ENCODE results near the gene CPNE7.
"Not testable (repeated sequence)": the region's sequence is repeated elsewhere in the genome, so short reads cannot be mapped to it uniquely, and the experiment has no call there.

The CPNE7 gene

GRCh38 chr16:89623511-89624261, 48.1 kb downstream of the CPNE7 start:
- no peak for DNase-seq (ENCODE audit: low spot score)

- no peak for DNase-seq (ENCODE audit: low spot score)
Observed at GRCh38 chr16:89624777-89625761, 49.5 kb downstream of the CPNE7 start.

- DNase-seq (ENCODE audit: low spot score), result no peak
Observed at GRCh38 chr16:89629827-89630610, 54.5 kb downstream of the CPNE7 start.

DNA sequence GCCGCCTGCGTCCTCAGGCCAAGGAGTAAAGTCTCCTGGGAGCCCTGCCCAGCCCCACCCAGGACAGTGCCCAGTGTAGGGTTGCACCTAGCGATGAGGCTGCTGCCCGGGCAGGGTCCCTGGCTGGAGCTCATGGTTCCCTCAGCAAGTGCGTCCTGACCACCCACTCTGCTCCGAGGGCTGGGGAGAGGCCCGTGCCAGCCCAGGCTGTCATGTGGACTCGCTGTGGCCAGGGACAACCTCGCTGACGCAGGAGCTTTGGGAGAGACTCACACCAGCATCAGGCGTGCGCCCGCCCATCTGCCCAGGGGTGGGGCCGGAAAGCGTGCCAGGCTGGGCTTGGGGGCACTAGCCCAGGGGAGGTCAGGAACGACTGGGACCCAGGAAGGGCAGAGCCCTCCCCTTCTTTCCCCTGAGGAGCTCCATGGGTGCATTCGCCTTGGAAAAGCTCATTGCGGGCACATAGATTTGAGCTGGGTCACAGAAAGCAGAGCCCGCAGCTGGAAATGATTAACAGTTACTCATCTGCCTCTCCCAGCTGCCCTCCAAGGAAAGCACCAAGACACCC, 57.6 kb downstream of the CPNE7 start:
- DNase-seq (ENCODE audit: low spot score), result no peak

DNA sequence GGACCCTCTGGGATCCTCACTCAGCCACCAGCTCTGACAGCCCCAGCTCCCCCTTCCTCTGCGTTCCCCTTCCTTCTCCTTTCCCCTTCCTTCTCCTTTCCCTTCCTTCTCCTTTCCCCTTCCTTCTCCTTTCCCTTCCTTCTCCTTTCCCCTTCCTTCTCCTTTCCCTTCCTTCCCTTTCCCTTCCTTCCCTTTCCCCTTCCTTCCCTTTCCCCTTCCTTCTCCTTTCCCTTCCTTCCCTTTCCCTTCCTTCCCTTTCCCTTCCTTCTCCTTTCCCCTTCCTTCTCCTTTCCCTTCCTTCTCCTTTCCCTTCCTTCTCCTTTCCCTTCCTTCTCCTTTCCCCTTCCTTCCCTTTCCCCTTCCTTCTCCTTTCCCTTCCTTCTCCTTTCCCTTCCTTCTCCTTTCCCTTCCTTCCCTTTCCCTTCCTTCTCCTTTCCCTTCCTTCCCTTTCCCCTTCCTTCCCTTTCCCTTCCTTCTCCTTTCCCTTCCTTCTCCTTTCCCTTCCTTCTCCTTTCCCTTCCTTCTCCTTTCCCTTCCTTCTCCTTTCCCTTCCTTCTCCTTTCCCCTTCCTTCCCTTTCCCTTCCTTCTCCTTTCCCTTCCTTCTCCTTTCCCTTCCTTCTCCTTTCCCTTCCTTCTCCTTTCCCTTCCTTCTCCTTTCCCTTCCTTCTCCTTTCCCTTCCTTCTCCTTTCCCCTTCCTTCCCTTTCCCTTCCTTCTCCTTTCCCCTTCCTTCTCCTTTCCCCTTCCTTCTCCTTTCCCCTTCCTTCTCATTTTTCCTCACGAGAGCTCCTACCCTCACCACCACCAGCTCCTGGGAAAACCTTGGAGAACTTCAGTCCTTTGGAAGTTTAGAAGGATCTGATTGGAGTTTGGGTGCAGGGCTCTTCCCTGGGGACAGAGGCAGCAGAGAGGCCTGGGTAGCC, 59.2 kb downstream of the CPNE7 start:
- DNase-seq (ENCODE audit: low spot score), result not testable (repeated sequence)

GRCh38 chr16:89636663-89637062, 61.1 kb downstream of the CPNE7 start:
- no peak for DNase-seq (ENCODE audit: low spot score)

DNA sequence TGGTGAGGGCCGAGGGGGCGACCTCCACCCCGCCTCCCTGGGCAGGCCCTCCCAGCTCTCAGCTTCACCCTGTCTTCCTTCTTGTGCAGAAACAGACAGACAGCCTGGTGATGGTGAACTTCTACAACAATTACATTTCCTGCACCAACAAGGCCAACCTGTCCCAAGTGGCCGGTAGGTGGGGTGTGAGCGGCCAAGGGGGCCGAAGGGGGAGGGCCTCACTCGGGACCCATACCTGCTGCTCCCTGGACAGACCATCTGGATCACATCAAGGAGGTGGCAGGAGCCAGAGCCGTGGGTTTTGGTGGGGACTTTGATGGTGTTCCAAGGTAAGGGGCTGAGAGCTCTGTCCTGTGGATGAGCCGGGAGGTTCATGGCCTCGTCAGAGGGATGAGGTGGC, 61.8 kb downstream of the CPNE7 start:
- no peak for DNase-seq (ENCODE audit: low spot score)

- no peak for DNase-seq (ENCODE audit: low spot score)
Observed at GRCh38 chr16:89638455-89638854, 62.9 kb downstream of the CPNE7 start.

- DNase-seq (ENCODE audit: low spot score), result no peak
Observed at GRCh38 chr16:89639385-89639784, 63.8 kb downstream of the CPNE7 start.

- DNase-seq (ENCODE audit: low spot score), result no peak
Observed at GRCh38 chr16:89641458-89642119, 66.0 kb downstream of the CPNE7 start.

DNA sequence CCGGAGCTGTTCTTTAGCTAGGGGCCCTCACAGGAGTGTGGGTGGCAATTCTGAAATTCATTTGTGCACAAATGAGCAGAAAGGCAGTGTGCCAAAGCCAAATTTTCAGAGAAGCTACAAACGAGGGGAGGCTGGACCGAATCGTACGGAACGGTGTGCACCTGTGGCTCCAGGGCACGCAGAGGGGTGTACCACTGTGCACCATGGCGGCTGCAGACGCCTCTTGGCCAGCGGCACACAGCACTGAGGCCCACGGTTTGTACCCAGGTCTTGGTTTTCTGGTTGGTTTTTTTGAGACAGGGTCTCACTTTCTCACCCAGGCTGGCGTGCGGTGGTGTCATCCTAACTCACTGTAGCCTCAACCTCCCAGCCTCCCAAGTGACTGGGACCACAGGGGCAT, 67.0 kb downstream of the CPNE7 start:
- DNase-seq (ENCODE audit: low spot score), result no peak

GRCh38 chr16:89643769-89644300, 68.3 kb downstream of the CPNE7 start:
- DNase-seq (ENCODE audit: low spot score), result no peak

DNA sequence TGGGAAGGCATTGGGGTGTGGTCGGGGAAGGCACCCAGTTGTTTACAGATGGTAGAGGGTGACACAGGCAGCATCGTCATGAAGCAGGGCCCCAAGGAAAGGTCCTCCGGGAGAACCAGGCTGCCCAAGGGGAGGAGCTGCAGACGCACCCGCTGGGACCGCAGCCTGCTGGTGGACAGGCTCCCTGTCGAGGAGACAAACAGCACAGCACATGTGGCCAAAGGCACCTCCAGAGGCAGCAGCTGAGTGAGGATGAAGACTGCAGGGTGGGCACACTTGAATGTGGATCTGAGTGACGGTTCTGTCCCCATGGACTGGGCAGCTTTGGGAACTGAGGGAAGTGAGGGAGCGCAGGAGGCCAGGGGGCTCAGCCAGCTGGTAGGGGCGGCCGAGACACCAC, 69.6 kb downstream of the CPNE7 start:
- DNase-seq (ENCODE audit: low spot score), result no peak

- no peak for DNase-seq (ENCODE audit: low spot score)
Observed at GRCh38 chr16:89646270-89646669, 70.7 kb downstream of the CPNE7 start.
